Right kidney (tissue), 1 donor: ENCODE data around the gene KRTAP10-8.
"Not testable (repeated sequence)": the region's sequence is repeated elsewhere in the genome, so short reads cannot be mapped to it uniquely, and the experiment has no call there.

Source experiments
- DNase-seq: peaks from one replicate; pipeline ENCODE4 v3.0.0-alpha.2; 2016

KRTAP10-8 gene

GRCh38 chr21:44646366-44647221 is 34.7 kb downstream of the KRTAP10-8 start, which contains the start of gene KRTAP10-11:
Gene KRTAP10-11 (plus strand): TSS chr21:44646414. CDS start chr21:44646459, 45 bp downstream.
- not testable (repeated sequence) for DNase-seq

- DNase-seq = no peak
Measured at GRCh38 chr21:44647222-44647552, 35.3 kb downstream of the KRTAP10-8 start.

- no peak for DNase-seq
Measured at GRCh38 chr21:44648557-44649311, 36.9 kb downstream of the KRTAP10-8 start.

- no peak for DNase-seq
Measured at GRCh38 chr21:44649521-44650100, 37.7 kb downstream of the KRTAP10-8 start.

- no peak for DNase-seq
Measured at GRCh38 chr21:44650265-44650972, 38.5 kb downstream of the KRTAP10-8 start.

GRCh38 chr21:44650973-44651675 is 39.2 kb downstream of the KRTAP10-8 start:
- no peak for DNase-seq

- DNase-seq = no peak
Measured at GRCh38 chr21:44653123-44653522, 41.2 kb downstream of the KRTAP10-8 start.

- no peak for DNase-seq
Measured at GRCh38 chr21:44653656-44654575, 42.0 kb downstream of the KRTAP10-8 start.

GRCh38 chr21:44654576-44655175 is 42.8 kb downstream of the KRTAP10-8 start, which contains the start of gene KRTAP12-4:
Gene KRTAP12-4 (minus strand): TSS chr21:44654659. CDS start chr21:44654614, 45 bp downstream.
- DNase-seq = no peak

- no peak for DNase-seq
Measured at GRCh38 chr21:44656868-44657267, 45.0 kb downstream of the KRTAP10-8 start.

- DNase-seq = no peak
Measured at GRCh38 chr21:44657635-44658540, 46.0 kb downstream of the KRTAP10-8 start, which contains the start of gene KRTAP12-3. Gene KRTAP12-3 (plus strand): TSS chr21:44657932. CDS start chr21:44657980, 48 bp downstream.

GRCh38 chr21:44658541-44658910 is 46.6 kb downstream of the KRTAP10-8 start:
- DNase-seq = no peak

- no peak for DNase-seq
Measured at GRCh38 chr21:44658913-44659595, 47.2 kb downstream of the KRTAP10-8 start.

- not testable (repeated sequence) for DNase-seq
Measured at GRCh38 chr21:44661567-44661966, 49.7 kb downstream of the KRTAP10-8 start.
